Fibroblast of skin of right quadriceps (primary cell): ENCODE measurements around the gene NECTIN3.

Experiments
- DNase-seq: peaks from one replicate; pipeline ENCODE4 v3.0.0-alpha.2; 2013

NECTIN3 gene

DNA sequence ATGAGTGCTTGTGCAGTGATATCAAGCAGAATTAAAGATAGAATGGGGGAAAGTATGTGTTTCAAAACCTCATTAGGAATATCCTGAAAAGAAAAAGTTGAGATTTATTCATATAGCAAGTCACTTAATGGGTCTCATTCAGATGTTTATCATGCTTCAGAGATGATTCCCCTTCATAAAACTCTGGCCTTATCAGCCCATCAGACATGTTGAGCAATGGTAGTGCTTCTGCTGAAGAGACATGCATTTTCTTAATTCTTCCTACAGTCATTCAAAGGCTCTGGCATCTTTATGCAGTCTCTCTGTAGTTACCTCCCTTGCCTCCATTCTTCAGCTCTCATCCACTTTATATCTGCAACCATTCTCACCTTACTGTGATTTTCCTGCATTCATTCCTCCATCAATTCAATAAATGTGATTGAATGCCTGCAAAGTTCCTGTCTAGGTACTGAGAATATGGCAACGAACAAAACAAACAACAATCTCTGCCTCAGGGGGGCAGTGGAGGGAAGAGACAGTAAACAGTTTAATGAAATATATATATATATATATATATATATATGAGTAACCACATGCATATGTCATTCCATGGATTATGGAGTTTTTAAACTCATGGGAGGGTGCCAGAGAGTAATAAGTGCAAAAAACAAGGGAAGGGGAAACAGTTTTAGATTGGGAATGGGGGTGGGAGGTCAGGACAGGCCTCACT is 138.5 kb downstream of the NECTIN3 start:
- DNase-seq, result peak; percentile 87

GRCh38 chr3:111210866-111211564 is 139.4 kb downstream of the NECTIN3 start:
- DNase-seq, result peak; percentile 12

- DNase-seq, result no peak
Observed at GRCh38 chr3:111212511-111212910, 140.9 kb downstream of the NECTIN3 start.

- peak; percentile 72 for DNase-seq
Observed at GRCh38 chr3:111215481-111215880, 143.9 kb downstream of the NECTIN3 start.

DNA sequence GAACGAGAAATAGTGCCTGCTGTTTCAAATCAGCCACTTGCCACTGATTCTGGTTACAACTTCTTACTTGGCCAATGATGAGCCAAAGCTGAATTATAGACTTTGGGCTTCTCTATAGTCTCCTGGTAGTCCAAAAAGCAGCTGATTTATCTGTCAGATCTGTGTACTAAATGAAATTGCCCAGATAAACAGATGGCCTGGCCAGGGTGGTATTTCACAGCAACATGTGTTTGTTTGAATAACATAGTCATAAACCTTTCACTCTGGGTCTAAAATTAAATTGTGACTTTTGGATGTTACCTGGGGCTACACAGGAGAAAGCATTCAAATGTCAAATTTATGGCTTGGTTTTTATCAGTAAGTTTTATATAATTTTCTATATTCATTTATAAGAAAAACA is 147.0 kb downstream of the NECTIN3 start:
- DNase-seq, result no peak

DNA sequence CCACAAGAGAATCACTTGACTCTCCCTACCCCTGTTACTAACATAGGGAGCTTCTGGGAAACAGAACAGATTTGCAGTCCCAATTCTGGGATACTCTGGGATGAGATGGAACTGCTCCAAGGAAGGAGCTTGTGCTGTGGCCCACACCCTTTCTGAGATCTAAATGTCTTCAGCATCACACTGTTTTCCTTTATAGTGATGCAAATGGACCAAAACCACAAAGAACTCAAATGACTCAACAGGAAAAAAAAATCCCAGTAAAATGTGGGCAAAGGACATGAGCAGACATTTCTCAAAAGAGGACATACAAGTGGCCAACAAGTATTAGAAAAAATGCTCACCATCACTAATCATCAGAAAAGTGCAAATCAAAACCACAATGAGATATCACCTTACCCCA is 155.6 kb downstream of the NECTIN3 start:
- DNase-seq, result peak; percentile 82

DNA sequence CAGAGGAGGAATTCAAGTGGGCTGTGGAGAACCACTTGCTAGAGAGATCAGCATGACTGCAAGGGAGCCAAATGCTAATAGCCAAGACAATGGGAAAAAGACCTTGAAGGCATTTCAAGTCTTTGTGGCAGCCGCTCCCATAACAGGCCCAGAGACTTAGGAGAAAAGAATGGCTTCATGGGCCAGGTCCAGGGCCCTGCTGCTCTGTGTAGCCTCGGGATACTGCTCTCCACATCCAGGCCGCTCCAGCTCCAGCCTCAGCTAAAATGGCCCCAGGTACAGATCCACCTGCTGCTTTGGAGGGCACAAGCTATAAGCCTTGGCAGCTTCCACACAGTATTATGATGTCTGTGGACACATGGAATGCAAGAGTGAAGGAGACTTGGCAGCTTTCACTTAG is 157.7 kb downstream of the NECTIN3 start:
- DNase-seq, result no peak

DNA sequence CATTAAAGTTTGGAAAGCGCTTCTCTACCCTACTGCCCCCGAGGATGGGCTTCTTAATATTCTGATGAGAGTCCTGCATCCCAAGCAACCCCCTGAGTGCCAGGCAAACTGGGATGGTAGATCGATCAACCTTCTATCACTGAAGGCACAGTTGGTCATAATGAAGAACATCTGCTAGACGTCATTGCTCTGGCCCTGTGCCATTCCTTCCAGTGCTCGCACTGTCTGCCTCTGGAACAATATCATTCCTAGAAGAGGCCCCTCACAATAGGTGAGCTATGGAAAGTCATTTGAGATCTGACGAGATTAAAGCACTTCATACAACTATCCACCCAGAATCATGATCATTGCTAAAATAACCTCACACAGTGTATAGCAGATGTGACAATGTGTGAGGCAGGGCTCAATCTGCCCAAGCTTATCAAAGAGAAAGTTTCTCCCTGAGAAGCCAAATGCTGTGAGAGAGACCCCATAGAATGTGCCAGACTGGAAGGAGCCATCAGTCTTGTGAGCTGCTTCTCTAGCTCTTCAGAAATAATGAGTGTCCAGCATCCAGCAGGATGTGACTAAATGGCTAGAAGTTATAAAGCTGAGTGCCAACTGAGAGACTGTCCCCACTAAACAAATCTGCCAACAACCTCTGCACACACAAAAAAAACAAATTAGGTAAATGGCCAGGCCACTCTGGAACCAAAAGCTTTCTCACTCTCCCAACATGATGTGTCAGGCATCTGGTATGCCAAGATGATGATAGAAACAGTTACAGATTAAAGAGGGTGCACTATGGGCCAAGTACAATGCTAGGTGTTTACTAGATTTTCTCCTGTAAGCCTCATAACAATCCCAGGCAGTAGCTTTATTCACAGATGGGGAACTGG is 165.5 kb downstream of the NECTIN3 start:
- DNase-seq, result peak; percentile 63

GRCh38 chr3:111237946-111238345 is 166.3 kb downstream of the NECTIN3 start:
- DNase-seq, result peak; percentile 63

- DNase-seq, result no peak
Observed at GRCh38 chr3:111238885-111239284, 167.3 kb downstream of the NECTIN3 start.

DNA sequence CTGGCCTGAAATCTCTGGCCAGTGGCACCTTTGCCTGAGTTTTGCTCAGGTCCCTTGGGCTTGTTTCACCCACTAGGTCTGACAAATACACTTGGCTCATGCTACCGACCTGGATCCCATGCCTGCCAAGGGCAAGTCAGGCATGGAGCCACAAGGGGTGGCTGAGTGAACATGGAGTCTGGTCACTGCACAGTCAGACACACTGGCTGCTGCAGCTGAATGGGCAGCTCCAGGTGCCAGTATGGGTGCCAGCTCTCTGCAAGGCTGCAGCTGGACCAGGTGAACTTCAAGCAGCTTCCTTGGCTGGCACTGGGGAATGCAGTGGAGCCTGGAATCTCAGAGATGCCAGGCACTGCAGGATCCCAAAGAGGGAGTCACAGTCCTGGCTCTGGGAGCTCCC is 170.3 kb downstream of the NECTIN3 start:
- DNase-seq, result no peak
